ENCODE measurements around the gene ZNF235. TPM values are rescaled to one million over a fixed set of nuclear protein-coding genes. Genes with fewer than 3 reads are reported as not detected.

Gene ZNF235
- total and polyA plus RNA-seq, 2 of the 8 experiments (the other 6 are each of a cell fraction or from before 2014, with no cell fraction given), result 2.0 to 5.3 TPM

- CTCF ChIA-PET (ENCODE audit: partially characterized antibody), result no interaction called here
- Histone ChIP-seq H3K18ac (ENCODE audit: extremely low read depth, low read length) (no peak overlapping the region), H3K9ac (replicated peaks in 1 of 4; ENCODE audit: extremely low read depth in 1 of 4, low read depth in 3 of 4, low read length in 3 of 4) (no peak overlapping the region), H3K27ac (ENCODE audit: low read depth, low read length) (no peak overlapping the region), H3K9me3 (ENCODE audit: insufficient read depth in 2 of 2, low read depth in 1 of 2, low read length in 1 of 2) (peaks cover 28 to 35% of the 10 kb centered on the region in 2 experiments), H4K5ac (ENCODE audit: insufficient read length, low read depth, low read length) (no peak overlapping the region), H3K4me3 (ENCODE audit: extremely low read depth in 1 of 4, insufficient read depth in 2 of 4, low read depth in 3 of 4, low read length in 4 of 4) (no peak overlapping the region), H2BK20ac (ENCODE audit: low read length) (no peak overlapping the region), H4K20me1 (replicated peaks in 1 of 2; ENCODE audit: control insufficient read depth in 1 of 2, insufficient read depth in 2 of 2, low read length in 2 of 2) (no peaks in the 10 kb centered on the region), H3K36me3 (ENCODE audit: control insufficient read depth in 2 of 4, insufficient read depth in 4 of 4, low read length in 3 of 4) (no peaks in the 10 kb centered on the region), H2AK5ac (ENCODE audit: low read depth, low read length) (no peak overlapping the region), H3K23ac (ENCODE audit: insufficient read length) (no peak overlapping the region), H3K27me3 (replicated peaks in 1 of 4; ENCODE audit: control insufficient read depth in 3 of 4, extremely low read depth in 1 of 4, insufficient read depth in 3 of 4, low read length in 3 of 4) (no peaks in the 10 kb centered on the region), H3K79me2 (ENCODE audit: control insufficient read depth in 1 of 2, insufficient read depth in 2 of 2, low read length in 2 of 2) (no peaks in the 10 kb centered on the region), H2AFZ (ENCODE audit: low read length) (no peak overlapping the region), H3K79me1 (ENCODE audit: low read depth, low read length) (no peaks in the 10 kb centered on the region), H4K8ac (ENCODE audit: extremely low read depth, insufficient read depth, low read length) (no peak overlapping the region), H2BK12ac (ENCODE audit: low read depth, low read length) (no peak overlapping the region), H2BK5ac (ENCODE audit: low read depth, low read length) (no peak overlapping the region), H3K23me2 (ENCODE audit: low read depth, low read length) (no peaks in the 10 kb centered on the region), H3K4me1 (replicated peaks in 1 of 4; ENCODE audit: control insufficient read depth in 3 of 4, insufficient read depth in 4 of 4, low read length in 3 of 4) (no peaks in the 10 kb centered on the region), H3K4ac (replicated peaks; ENCODE audit: insufficient read length, low read depth, low read length) (no peak overlapping the region), H3K56ac (replicated peaks; ENCODE audit: insufficient read length, low read depth, low read length) (no peak overlapping the region), H4K91ac (replicated peaks; ENCODE audit: insufficient read length, low read length) (no peak overlapping the region), H2BK120ac (replicated peaks; ENCODE audit: low read depth, low read length) (no peak overlapping the region), H3K14ac (ENCODE audit: insufficient read length) (no peak overlapping the region), H2BK15ac (ENCODE audit: low read length) (no peak overlapping the region), H3K4me2 (ENCODE audit: insufficient read depth in 1 of 2, low read depth in 2 of 2, low read length in 2 of 2) (no peak overlapping the region)
- no peak for DNase-seq (ENCODE audit: low read depth in 1 of 2, low spot score in 2 of 2)
- POLR2A ChIA-PET (ENCODE audit: partially characterized antibody), result no interaction called here
- 91% methylated on average over 2 of the region's 2 CpGs; no CpG with 5 or more reads in 1 of the 2 experiments for WGBS, 2 experiments (ENCODE audit: extremely low coverage in 1 of 2, insufficient coverage in 1 of 2, insufficient read length in 1 of 2, insufficient replicate concordance in 2 of 2, low coverage in 1 of 2, low lambda C conversion rate in 2 of 2, missing lambda C conversion rate in 1 of 2)
- FAIRE-seq, result no peak
- TF ChIP-seq POU5F1 (IDR thresholded peaks at IDR 0.05; ENCODE audit: low read depth, low read length) (no peak), JUN (IDR thresholded peaks at IDR 0.05; ENCODE audit: low read depth, low read length) (no peak), TCF12 (IDR thresholded peaks at IDR 0.05; ENCODE audit: low read depth, low read length) (no peak), SP4 (IDR thresholded peaks at IDR 0.05; ENCODE audit: low read length) (no peak), ATF3 (IDR thresholded peaks at IDR 0.05; ENCODE audit: insufficient read depth, low read depth, low read length) (no peak), EGR1 (IDR thresholded peaks at IDR 0.05; ENCODE audit: borderline replicate concordance, low read depth, low read length) (no peak), SP2 (IDR thresholded peaks at IDR 0.05; ENCODE audit: low read length) (no peak), TAF7 (optimal IDR thresholded peaks at IDR 0.05; ENCODE audit: borderline replicate concordance, low read depth, low read length) (no peak), KDM5A (IDR thresholded peaks at IDR 0.05; ENCODE audit: low read length) (no peak), E2F6 (IDR thresholded peaks at IDR 0.05) (no peak), RBBP5 (IDR thresholded peaks at IDR 0.05; ENCODE audit: borderline replicate concordance, low read depth, low read length) (no peak), CTBP2 (IDR thresholded peaks at IDR 0.05; ENCODE audit: borderline replicate concordance, insufficient read depth, insufficient read length, low read length) (no peak), JUND (IDR thresholded peaks at IDR 0.05; ENCODE audit: low read length) (no peak), KDM1A (IDR thresholded peaks at IDR 0.05; ENCODE audit: borderline replicate concordance, low read length) (no peak), CEBPB (IDR thresholded peaks at IDR 0.05; ENCODE audit: low read depth, low read length) (no peak)
Observed at GRCh38 chr19:44254496-44254895, 50.3 kb downstream of the ZNF235 start.
